HepG2 (cell line): ENCODE results near the gene HOXC11. TPM values are rescaled to one million over a fixed set of nuclear protein-coding genes. Genes with fewer than 3 reads are reported as not detected.

Experiments
- ARNT ChIP-seq: fragments of 450-650 bp; IDR thresholded peaks from 2 replicates; pipeline ENCODE4 v1.6.1; 2017
- ATM ChIP-seq: fragments of 450-650 bp; IDR thresholded peaks from 2 replicates; pipeline ENCODE4 v1.7.1; 2017; ENCODE audit warnings: mild to moderate bottlenecking, borderline replicate concordance
- GATAD2A ChIP-seq: IDR thresholded peaks from 2 replicates; pipeline ENCODE4 v1.6.1; 2016
- JUNB ChIP-seq: sonication (generic); formaldehyde crosslinking; IDR thresholded peaks from 2 replicates; pipeline ENCODE4 v1.8.0; 2022; ENCODE audit warnings: missing genetic modification reagents, mild to moderate bottlenecking, borderline replicate concordance
- MED1 ChIP-seq: sonication (generic); formaldehyde crosslinking; IDR thresholded peaks from 2 replicates; pipeline ENCODE4 v1.4.0; 2020; ENCODE audit warnings: missing genetic modification reagents
- MTF2 ChIP-seq: sonication (generic); formaldehyde crosslinking; IDR thresholded peaks from 2 replicates; pipeline ENCODE4 v1.5.0; 2020; ENCODE audit warnings: missing genetic modification reagents, borderline replicate concordance
- NFYB ChIP-seq: sonication (generic); formaldehyde crosslinking; IDR thresholded peaks from 2 replicates; pipeline ENCODE4 v1.4.0; 2020; ENCODE audit warnings: missing genetic modification reagents
- SKIL ChIP-seq: sonication (generic); formaldehyde crosslinking; IDR thresholded peaks from 2 replicates; pipeline ENCODE4 v1.8.0; 2022; ENCODE audit warnings: missing genetic modification reagents, mild to moderate bottlenecking, moderate library complexity, borderline replicate concordance
- SMARCC2 ChIP-seq: fragments of 450-650 bp; IDR thresholded peaks from 2 replicates; pipeline ENCODE4 v1.6.1; 2017; ENCODE audit warnings: antibody characterized with exemption, mild to moderate bottlenecking
- SSRP1 ChIP-seq: IDR thresholded peaks from 2 replicates; pipeline ENCODE4 v1.6.1; 2016; ENCODE audit warnings: control low read depth
- TBX2 ChIP-seq: sonication (generic); formaldehyde crosslinking; IDR thresholded peaks from 2 replicates; pipeline ENCODE4 v1.5.0; 2020; ENCODE audit warnings: missing genetic modification reagents, mild to moderate bottlenecking, borderline replicate concordance
- TCF12 ChIP-seq, 2 experiments: fragments of 450-650 bp in 1 of 2; sonication (generic) in 1 of 2; formaldehyde crosslinking in 1 of 2; IDR thresholded peaks; 2 replicates each; pipeline versions ENCODE4 v1.6.1 to v1.8.0; 2017 to 2022; ENCODE audit warnings: antibody characterized with exemption in 1 of 2, mild to moderate bottlenecking in 1 of 2, missing genetic modification reagents in 1 of 2, moderate library complexity in 1 of 2
- U2AF1 ChIP-seq: fragments of 200-400 bp; formaldehyde crosslinking; optimal IDR thresholded peaks from 2 replicates; pipeline ENCODE3; 2017; ENCODE audit warnings: mild to moderate bottlenecking, low read depth, low read length
- ZFP62 ChIP-seq: sonication (generic); formaldehyde crosslinking; IDR thresholded peaks from 2 replicates; pipeline ENCODE4 v1.4.0; 2020; ENCODE audit warnings: missing genetic modification reagents
- ZMYM2 ChIP-seq: sonication (generic); formaldehyde crosslinking; IDR thresholded peaks from 2 replicates; pipeline ENCODE4 v1.8.0; 2022; ENCODE audit warnings: mild to moderate bottlenecking, missing genetic modification reagents
- ZNF10 ChIP-seq: sonication (generic); formaldehyde crosslinking; IDR thresholded peaks from 2 replicates; pipeline ENCODE4 v1.4.0; 2020; ENCODE audit warnings: mild to moderate bottlenecking, low read depth, missing genetic modification reagents, borderline replicate concordance
- ZNF207 ChIP-seq: fragments of 450-650 bp; IDR thresholded peaks from 2 replicates; pipeline ENCODE4 v1.6.1; 2016; ENCODE audit warnings: antibody characterized with exemption, borderline replicate concordance
- ZNF44 ChIP-seq: sonication (generic); formaldehyde crosslinking; IDR thresholded peaks from 2 replicates; pipeline ENCODE4 v1.5.1; 2020; ENCODE audit warnings: mild to moderate bottlenecking, missing genetic modification reagents
- ZNF607 ChIP-seq: sonication (generic); formaldehyde crosslinking; IDR thresholded peaks from 2 replicates; pipeline ENCODE4 v1.5.1; 2020; ENCODE audit warnings: missing genetic modification reagents, mild to moderate bottlenecking, borderline replicate concordance
- ZXDC ChIP-seq: sonication (generic); formaldehyde crosslinking; IDR thresholded peaks from 2 replicates; pipeline ENCODE4 v1.5.0; 2020; ENCODE audit warnings: mild to moderate bottlenecking, missing genetic modification reagents
- polyA plus RNA-seq, 8 experiments: library from polyadenylated mRNA; depleted of rRNA in 3 of 8; stranded (reverse) in 7 of 8; unstranded in 1 of 8; fragments of >200 nt; fragmentation: Illumina TruSeq in 4 of 8; extraction: Trizol in 4 of 8; gene quantifications; 2 replicates each; pipeline versions ENCODE4 v1.2.1 to v1.2.3, GENCODE V29; 2011 to 2016; ENCODE audit warnings: low read depth in 4 of 8, missing spikeins in 1 of 8, mixed read lengths in 1 of 8; ENCODE audit not compliant: insufficient read depth in 1 of 8
- total RNA-seq, 5 experiments: library from RNA; depleted of rRNA; stranded (reverse); fragments of >200 nt; fragmentation: Illumina TruSeq; extraction: Trizol; gene quantifications; 2 replicates each; pipeline ENCODE4 v1.2.3, GENCODE V29; 2016; ENCODE audit warnings: low read depth in 1 of 5
- TF ChIP-seq, protein P1 (sequence below): conservative IDR thresholded peaks from 2 replicates; pipeline ENCODE4 v1.6.1; 2018; ENCODE audit warnings: missing genetic modification reagents

Gene HOXC11
- total and polyA plus RNA-seq, 2 of the 13 experiments (the other 11 are each of a cell fraction or from before 2014, with no cell fraction given), result not detected

DNA sequence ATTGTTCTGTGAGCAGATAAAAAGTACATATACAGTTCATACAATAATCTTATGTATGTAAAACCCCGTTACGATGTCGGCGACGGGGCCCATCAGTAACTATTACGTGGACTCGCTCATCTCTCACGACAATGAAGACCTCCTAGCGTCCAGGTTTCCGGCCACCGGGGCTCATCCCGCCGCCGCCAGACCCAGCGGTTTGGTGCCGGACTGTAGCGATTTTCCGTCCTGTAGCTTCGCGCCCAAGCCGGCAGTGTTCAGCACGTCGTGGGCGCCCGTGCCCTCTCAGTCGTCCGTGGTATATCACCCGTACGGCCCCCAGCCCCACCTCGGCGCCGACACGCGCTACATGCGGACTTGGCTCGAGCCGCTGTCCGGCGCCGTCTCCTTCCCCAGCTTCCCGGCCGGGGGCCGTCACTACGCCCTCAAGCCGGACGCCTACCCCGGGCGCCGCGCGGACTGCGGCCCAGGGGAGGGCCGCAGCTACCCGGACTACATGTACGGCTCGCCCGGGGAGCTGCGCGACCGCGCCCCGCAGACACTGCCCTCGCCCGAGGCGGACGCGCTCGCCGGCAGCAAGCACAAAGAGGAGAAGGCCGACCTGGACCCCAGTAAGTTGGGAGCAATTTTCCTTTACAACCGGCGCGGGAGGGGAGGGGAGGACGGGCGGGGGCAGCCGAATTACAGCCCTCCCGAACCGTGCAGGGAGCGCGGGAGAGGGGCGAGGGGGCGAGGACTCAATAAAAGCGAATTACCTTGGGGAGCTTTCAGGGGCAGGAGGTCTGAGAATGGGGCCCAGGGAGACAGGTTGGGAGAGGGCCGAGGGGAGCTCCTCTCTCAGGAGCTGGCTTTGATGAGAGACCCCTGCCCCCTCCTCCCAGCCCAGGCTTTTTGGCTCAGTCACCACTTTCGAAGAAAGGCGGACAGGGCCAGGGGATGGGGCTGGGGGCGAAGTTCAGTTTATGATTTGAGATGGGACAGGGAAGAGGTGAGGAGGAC is 27.5 kb downstream of the HOXC11 start, which contains the start of gene HOXC9 (continued):
- no peak for TF ChIP-seq SKIL (CRISPR knock-in tag)
- TF ChIP-seq, protein P1, sequence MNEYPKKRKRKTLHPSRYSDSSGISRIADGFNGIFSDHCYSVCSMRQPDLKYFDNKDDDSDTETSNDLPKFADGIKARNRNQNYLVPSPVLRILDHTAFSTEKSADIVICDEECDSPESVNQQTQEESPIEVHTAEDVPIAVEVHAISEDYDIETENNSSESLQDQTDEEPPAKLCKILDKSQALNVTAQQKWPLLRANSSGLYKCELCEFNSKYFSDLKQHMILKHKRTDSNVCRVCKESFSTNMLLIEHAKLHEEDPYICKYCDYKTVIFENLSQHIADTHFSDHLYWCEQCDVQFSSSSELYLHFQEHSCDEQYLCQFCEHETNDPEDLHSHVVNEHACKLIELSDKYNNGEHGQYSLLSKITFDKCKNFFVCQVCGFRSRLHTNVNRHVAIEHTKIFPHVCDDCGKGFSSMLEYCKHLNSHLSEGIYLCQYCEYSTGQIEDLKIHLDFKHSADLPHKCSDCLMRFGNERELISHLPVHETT (CRISPR knock-in tag), result no peak
- TF ChIP-seq GATAD2A (CRISPR knock-in tag), result no peak
- 0 out of 2 replicates have a peak, but pooled peaks have one; percentile 20 for TF ChIP-seq MED1 (CRISPR knock-in tag)
- no peak for TF ChIP-seq ZNF207
- TF ChIP-seq NFYB (CRISPR knock-in tag), result no peak; the same call in 1 of the 2 replicates
- no peak for TF ChIP-seq ZFP62
- no peak for TF ChIP-seq ATM
- TF ChIP-seq ZXDC (CRISPR knock-in tag), result no peak
- no peak for TF ChIP-seq ARNT
- TF ChIP-seq U2AF1, result no peak
- no peak for TF ChIP-seq ZNF10
- no peak for TF ChIP-seq TCF12 (IDR thresholded peaks at IDR 0.05)
- TF ChIP-seq TCF12 (CRISPR knock-in tag; IDR thresholded peaks at IDR 0.05), result no peak
- TF ChIP-seq MTF2 (CRISPR knock-in tag), result no peak; the same call in 1 of the 2 replicates
- 0 out of 2 replicates have a peak, but pooled peaks have one; percentile 33 for TF ChIP-seq ZNF607 (CRISPR knock-in tag)
- TF ChIP-seq TBX2 (CRISPR knock-in tag), result peak; percentile 28; the same call in 1 of the 2 replicates
- TF ChIP-seq ZMYM2, result no peak
- no peak for TF ChIP-seq ZNF44 (CRISPR knock-in tag)
- TF ChIP-seq SMARCC2, result no peak
- TF ChIP-seq JUNB (CRISPR knock-in tag), result no peak
- TF ChIP-seq SSRP1 (CRISPR knock-in tag), result no peak
